Progenitor cell of endocrine pancreas (in vitro differentiated cells): Measurements from ENCODE around the gene EIF1AD. TPM values are rescaled to one million over a fixed set of nuclear protein-coding genes. Genes with fewer than 3 reads are reported as not detected.

Experiments used
- DNase-seq: peaks from one replicate; pipeline ENCODE4 v3.0.0; 2021; ENCODE audit warnings: low spot score; ENCODE audit not compliant: unreplicated experiment
- H3K27ac Mint-ChIP-seq: 2 replicates; pipeline ENCODE4 v1.8.0; 2021; ENCODE audit warnings: mild to moderate bottlenecking, moderate library complexity, mixed read lengths
- H3K27me3 Mint-ChIP-seq: 2 replicates; pipeline ENCODE4 v1.8.0; 2021; ENCODE audit warnings: mixed read lengths
- H3K36me3 Mint-ChIP-seq: 2 replicates; pipeline ENCODE4 v1.8.0; 2022; ENCODE audit warnings: mixed read lengths; ENCODE audit not compliant: insufficient read depth
- H3K4me1 Mint-ChIP-seq: 2 replicates; pipeline ENCODE4 v1.8.0; 2021; ENCODE audit warnings: low read depth, mixed read lengths
- H3K4me3 Mint-ChIP-seq: 2 replicates; pipeline ENCODE4 v1.8.0; 2021; ENCODE audit warnings: low read depth, mild to moderate bottlenecking, moderate library complexity, mixed read lengths
- H3K9me3 Mint-ChIP-seq: 2 replicates; pipeline ENCODE4 v1.8.0; 2021; ENCODE audit warnings: low read depth, mixed read lengths
- total RNA-seq: library from RNA; stranded (reverse); gene quantifications from 2 replicates; pipeline ENCODE4 v1.2.1, GENCODE V29; 2021
- TF ChIP-seq, protein P1 (sequence below): fragments of 200-600 bp; sonication (generic); IDR thresholded peaks from one replicate; pipeline ENCODE4 v1.5.0; 2021; ENCODE audit warnings: antibody characterized with exemption, mild to moderate bottlenecking; ENCODE audit not compliant: unreplicated experiment

EIF1AD gene
- total RNA-seq, 1 donor from 2014 or later, result 40.1 TPM

DNA sequence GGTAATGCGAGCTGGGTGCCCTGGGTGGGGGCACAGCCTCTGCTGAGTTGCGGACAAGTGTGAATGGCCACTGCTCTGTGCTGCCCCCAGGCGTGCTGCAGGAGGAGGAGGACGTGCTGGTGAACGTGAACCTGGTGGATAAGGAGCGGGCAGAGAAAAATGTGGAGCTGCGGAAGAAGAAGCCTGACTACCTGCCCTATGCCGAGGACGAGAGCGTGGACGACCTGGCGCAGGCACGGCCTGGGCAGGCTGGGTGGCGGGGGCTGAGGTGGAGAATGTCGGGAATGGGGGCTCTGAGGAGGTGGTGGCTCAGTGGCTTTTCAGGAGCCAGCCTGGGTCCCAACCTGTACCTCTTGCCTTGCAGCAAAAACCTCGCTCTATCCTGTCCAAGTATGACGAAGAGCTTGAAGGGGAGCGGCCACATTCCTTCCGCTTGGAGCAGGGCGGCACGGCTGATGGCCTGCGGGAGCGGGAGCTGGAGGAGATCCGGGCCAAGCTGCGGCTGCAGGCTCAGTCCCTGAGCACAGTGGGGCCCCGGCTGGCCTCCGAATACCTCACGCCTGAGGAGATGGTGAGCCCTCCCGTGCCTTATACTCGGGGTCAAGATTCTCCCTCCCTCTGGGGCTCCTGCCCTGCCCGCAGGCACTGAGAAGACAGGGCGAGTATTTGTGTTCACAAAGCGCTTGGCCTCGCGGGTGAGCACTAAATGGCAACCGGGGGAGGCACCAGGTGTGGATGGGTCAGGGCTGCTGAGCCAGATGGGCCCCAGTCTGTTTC is 35.8 kb downstream of the EIF1AD start:
- no peaks in the 10 kb centered on the region for H3K27me3 Mint-ChIP-seq
- peaks cover 13% of the 10 kb centered on the region for H3K4me1 Mint-ChIP-seq
- no peak overlapping the region for H3K4me3 Mint-ChIP-seq
- DNase-seq, result no peak
- H3K27ac Mint-ChIP-seq, result no peak overlapping the region
- peaks cover 17% of the 10 kb centered on the region for H3K36me3 Mint-ChIP-seq
- TF ChIP-seq, protein P1, sequence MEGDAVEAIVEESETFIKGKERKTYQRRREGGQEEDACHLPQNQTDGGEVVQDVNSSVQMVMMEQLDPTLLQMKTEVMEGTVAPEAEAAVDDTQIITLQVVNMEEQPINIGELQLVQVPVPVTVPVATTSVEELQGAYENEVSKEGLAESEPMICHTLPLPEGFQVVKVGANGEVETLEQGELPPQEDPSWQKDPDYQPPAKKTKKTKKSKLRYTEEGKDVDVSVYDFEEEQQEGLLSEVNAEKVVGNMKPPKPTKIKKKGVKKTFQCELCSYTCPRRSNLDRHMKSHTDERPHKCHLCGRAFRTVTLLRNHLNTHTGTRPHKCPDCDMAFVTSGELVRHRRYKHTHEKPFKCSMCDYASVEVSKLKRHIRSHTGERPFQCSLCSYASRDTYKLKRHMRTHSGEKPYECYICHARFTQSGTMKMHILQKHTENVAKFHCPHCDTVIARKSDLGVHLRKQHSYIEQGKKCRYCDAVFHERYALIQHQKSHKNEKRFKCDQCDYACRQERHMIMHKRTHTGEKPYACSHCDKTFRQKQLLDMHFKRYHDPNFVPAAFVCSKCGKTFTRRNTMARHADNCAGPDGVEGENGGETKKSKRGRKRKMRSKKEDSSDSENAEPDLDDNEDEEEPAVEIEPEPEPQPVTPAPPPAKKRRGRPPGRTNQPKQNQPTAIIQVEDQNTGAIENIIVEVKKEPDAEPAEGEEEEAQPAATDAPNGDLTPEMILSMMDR, result no peak
- no peaks in the 10 kb centered on the region for H3K9me3 Mint-ChIP-seq

DNA sequence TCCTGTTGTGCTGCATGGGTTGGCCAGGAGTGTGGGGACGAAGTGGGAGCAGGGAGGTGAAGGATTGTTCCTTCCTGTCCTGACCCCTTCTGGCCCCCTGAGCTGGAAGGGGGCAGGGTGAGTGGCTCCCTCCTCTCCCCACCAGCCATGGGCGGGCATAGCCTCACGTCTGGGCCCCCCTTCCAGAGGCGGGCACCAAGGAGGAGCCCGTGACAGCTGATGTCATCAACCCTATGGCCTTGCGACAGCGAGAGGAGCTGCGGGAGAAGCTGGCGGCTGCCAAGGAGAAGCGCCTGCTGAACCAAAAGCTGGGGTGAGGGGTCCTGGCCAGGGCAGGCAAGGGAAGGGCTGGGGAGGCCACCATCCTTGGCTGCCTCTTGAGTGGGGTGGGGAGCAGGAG is 37.1 kb downstream of the EIF1AD start:
- peaks cover 14% of the 10 kb centered on the region for H3K36me3 Mint-ChIP-seq
- H3K4me1 Mint-ChIP-seq, result peaks cover 15% of the 10 kb centered on the region

DNA sequence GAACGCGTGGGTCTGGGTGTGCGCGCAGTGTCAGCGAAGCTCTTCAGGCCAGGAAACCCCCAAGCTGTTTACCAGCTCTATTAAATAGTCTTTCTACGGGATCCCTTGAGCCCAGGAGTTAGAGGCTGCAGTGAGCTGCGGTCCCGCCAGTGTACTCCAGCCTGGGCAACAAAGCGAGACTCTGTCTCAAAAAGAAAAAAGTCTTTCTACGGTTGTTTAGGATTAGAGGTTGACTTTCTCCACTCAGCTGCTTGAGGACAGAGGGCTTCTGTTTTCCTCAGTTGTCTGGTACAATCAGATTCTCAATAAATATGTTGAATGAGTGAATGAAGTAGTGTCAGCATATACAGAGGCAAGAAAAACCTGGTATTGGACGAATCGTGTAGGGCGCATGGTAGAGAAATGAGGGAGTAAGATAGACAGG is 39.8 kb downstream of the EIF1AD start:
- Mint-ChIP-seq H3K27me3 (no peaks in the 10 kb centered on the region), H3K4me3 (peak overlapping the region; percentile 91), H3K9me3 (no peaks in the 10 kb centered on the region), H3K4me1 (peaks cover 15% of the 10 kb centered on the region), H3K36me3 (peaks cover 10% of the 10 kb centered on the region), H3K27ac (peak overlapping the region; percentile 82)
- DNase-seq, result no peak
- TF ChIP-seq, protein P1, result no peak

More for the DNA sequence above, 37.1 kb downstream of the EIF1AD start:
- Mint-ChIP-seq H3K9me3 (no peaks in the 10 kb centered on the region), H3K27ac (no peak overlapping the region), H3K4me3 (no peak overlapping the region), H3K27me3 (no peaks in the 10 kb centered on the region)
- TF ChIP-seq, protein P1, result no peak
- no peak for DNase-seq

DNA sequence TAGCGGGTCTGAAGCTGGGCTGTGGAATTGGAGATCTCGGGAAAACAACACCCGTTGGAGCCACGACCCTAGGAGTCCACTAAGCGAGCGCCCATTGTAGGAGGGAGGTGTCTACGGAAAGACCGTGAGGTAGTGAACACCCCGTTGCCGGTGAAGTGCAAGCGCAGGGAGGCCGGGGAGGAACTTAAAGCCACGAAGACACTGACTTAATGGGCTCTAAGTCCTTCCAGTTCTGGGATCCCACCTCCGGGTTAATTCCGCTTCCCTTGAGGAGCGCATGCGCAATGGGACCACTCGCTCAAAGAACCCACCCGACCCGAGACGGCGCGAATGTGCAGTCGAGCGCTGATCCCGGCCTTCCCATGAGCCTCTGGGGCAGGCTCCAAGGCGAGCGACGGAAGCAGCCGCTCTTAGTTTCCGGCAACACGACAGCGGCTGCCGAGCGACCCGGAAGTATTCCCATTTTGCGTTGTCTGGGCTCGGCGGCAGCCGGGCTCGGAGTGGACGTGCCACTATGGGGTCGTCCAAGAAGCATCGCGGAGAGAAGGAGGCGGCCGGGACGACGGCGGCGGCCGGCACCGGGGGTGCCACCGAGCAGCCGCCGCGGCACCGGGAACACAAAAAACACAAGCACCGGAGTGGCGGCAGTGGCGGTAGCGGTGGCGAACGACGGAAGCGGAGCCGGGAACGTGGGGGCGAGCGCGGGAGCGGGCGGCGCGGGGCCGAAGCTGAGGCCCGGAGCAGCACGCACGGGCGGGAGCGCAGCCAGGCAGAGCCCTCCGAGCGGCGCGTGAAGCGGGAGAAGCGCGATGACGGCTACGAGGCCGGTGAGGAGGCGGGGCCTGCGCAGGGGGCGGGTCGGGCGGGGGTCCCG is 40.5 kb downstream of the EIF1AD start, which contains the start of gene SART1:
SART1 (plus strand) TSS at position 468 of the 874 bp plus-strand sequence; CDS start at position 515, 47 bp downstream.
- H3K36me3 Mint-ChIP-seq, result peaks cover 10% of the 10 kb centered on the region
- H3K27me3 Mint-ChIP-seq, result no peaks in the 10 kb centered on the region
- peak within 1 kb of the TSS; percentile 91 for H3K4me3 Mint-ChIP-seq
- peaks cover 15% of the 10 kb centered on the region for H3K4me1 Mint-ChIP-seq
- peak within 1 kb of the TSS; percentile 96 for H3K27ac Mint-ChIP-seq
- DNase-seq, result peak; percentile 91
- TF ChIP-seq, protein P1, result no peak
- H3K9me3 Mint-ChIP-seq, result no peaks in the 10 kb centered on the region

DNA sequence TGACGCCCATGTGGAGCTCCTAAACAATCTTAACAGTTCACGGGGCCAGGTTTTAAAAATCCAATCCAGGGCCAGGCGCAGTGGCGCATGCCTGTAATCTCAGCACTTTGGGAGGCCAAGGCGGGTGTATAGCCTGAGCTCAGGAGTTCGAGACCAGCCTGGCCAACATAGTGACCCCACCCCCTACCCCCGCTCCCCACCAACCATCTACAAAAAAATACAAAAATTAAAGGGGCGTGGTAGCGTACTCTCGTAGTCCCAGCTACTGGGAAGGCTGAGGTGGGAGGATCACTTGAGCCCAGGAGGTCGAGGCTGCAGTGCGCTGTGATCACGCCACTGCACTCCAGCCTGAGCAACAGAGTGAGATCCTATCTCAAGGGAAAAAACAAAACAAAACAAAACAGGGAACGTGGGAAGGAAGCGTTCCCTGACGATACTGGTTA is 41.1 kb downstream of the EIF1AD start:
- H3K36me3 Mint-ChIP-seq, result peaks cover 9% of the 10 kb centered on the region
- DNase-seq, result no peak
- H3K4me3 Mint-ChIP-seq, result peak overlapping the region; percentile 91
- no peaks in the 10 kb centered on the region for H3K9me3 Mint-ChIP-seq
- no peaks in the 10 kb centered on the region for H3K27me3 Mint-ChIP-seq
- H3K4me1 Mint-ChIP-seq, result peaks cover 15% of the 10 kb centered on the region
- TF ChIP-seq, protein P1, result no peak
- H3K27ac Mint-ChIP-seq, result peak overlapping the region; percentile 96
